K562 (cell line): ENCODE measurements around the gene SH3GLB2. TPM values are rescaled to one million over a fixed set of nuclear protein-coding genes. Genes with fewer than 3 reads are reported as not detected.
A peak's percentile ranks its signal among the peaks of the same experiment; 100 is the strongest.

Experiments
- CBFB ChIP-seq: sonication (generic); formaldehyde crosslinking; IDR thresholded peaks from 2 replicates; pipeline ENCODE4 v1.4.0; 2020; ENCODE audit warnings: mild to moderate bottlenecking, missing genetic modification reagents
- CHD4 ChIP-seq: fragments of 200-600 bp; sonication (generic); IDR thresholded peaks from 3 replicates; pipeline ENCODE4 v1.6.1; 2012; ENCODE audit warnings: low read depth, mild to moderate bottlenecking, mixed read lengths, low read length, inconsistent platforms; ENCODE audit not compliant: insufficient read depth, insufficient replicate concordance, poor library complexity, severe bottlenecking
- DPF2 ChIP-seq: fragments of 450-650 bp; IDR thresholded peaks from 2 replicates; pipeline ENCODE4 v1.6.1; 2016
- GATAD2A ChIP-seq: fragments of 450-650 bp; IDR thresholded peaks from 2 replicates; pipeline ENCODE4 v1.6.1; 2017
- ID3 ChIP-seq, 2 experiments: fragments of 250-450 bp in 1 of 2; fragments of 450-650 bp in 1 of 2; sonication (Bioruptor Pico) in 1 of 2; IDR thresholded peaks; 2 replicates each; pipeline versions ENCODE4 v1.6.1 to v1.8.0; 2016 to 2021; ENCODE audit warnings: mild to moderate bottlenecking in 2 of 2, moderate library complexity in 2 of 2, missing compliant biosample characterization in 1 of 2, missing genetic modification characterization in 1 of 2
- NEUROD1 ChIP-seq: fragments of 150-350 bp; IDR thresholded peaks from 2 replicates; pipeline ENCODE4 v1.6.1; 2014; ENCODE audit warnings: borderline replicate concordance, low read length, low read depth; ENCODE audit not compliant: partially characterized antibody
- NFE2 ChIP-seq: IDR thresholded peaks from 2 replicates; pipeline ENCODE4 v1.6.1; 2014; ENCODE audit warnings: antibody characterized with exemption, low read depth
- PCBP1 ChIP-seq: fragments of 200-400 bp; formaldehyde crosslinking; IDR thresholded peaks from 2 replicates; pipeline ENCODE4 v1.6.1; 2018; ENCODE audit warnings: mild to moderate bottlenecking, low read depth, low read length; ENCODE audit not compliant: poor library complexity, severe bottlenecking
- RBM22 ChIP-seq: fragments of 200-400 bp; formaldehyde crosslinking; IDR thresholded peaks from 2 replicates; pipeline ENCODE4 v1.6.1; 2018; ENCODE audit warnings: low read length, low read depth; ENCODE audit not compliant: poor library complexity, severe bottlenecking
- RBM39 ChIP-seq: fragments of 200-400 bp; formaldehyde crosslinking; optimal IDR thresholded peaks from 2 replicates; pipeline ENCODE3; 2018; ENCODE audit warnings: low read depth, low read length
- SMAD2 ChIP-seq: fragments of 150-350 bp; IDR thresholded peaks from 2 replicates; pipeline ENCODE4 v1.6.1; 2014; ENCODE audit warnings: low read depth, mild to moderate bottlenecking, low read length
- SMAD4 ChIP-seq: fragments of 250-450 bp; sonication (Bioruptor Pico); conservative IDR thresholded peaks from 2 replicates; pipeline ENCODE4 v1.8.0; 2021; ENCODE audit warnings: inconsistent platforms, mild to moderate bottlenecking, moderate library complexity
- SOX6 ChIP-seq: fragments of 450-650 bp; IDR thresholded peaks from 2 replicates; pipeline ENCODE4 v1.6.1; 2014; ENCODE audit warnings: mild to moderate bottlenecking
- SP2 ChIP-seq: IDR thresholded peaks from 2 replicates; pipeline ENCODE4 v1.6.1; 2011; ENCODE audit warnings: mild to moderate bottlenecking, low read depth, low read length, moderate library complexity; ENCODE audit not compliant: poor library complexity, severe bottlenecking; ENCODE audit errors: extremely low read depth
- SRF ChIP-seq, 2 experiments: fragments of 250-450, 450-650 bp in 1 of 2; sonication (Bioruptor Pico) in 1 of 2; sonication (generic) in 1 of 2; formaldehyde crosslinking; IDR thresholded peaks; 2 replicates each; pipeline versions ENCODE4 v1.5.0 to v1.5.1; 2020 to 2022; ENCODE audit warnings: mild to moderate bottlenecking in 1 of 2, missing genetic modification reagents in 1 of 2
- TBL1XR1 ChIP-seq, 2 experiments: IDR thresholded peaks; 2 replicates each; pipeline ENCODE4 v1.6.1; 2012; ENCODE audit warnings: improper control_type of control experiment in 2 of 2, low read length in 2 of 2, mild to moderate bottlenecking in 1 of 2
- TBP ChIP-seq: optimal IDR thresholded peaks from 2 replicates; pipeline ENCODE3; 2011; ENCODE audit warnings: low read depth, low read length, improper control_type of control experiment
- TCF3 ChIP-seq: sonication (generic); formaldehyde crosslinking; IDR thresholded peaks from 2 replicates; pipeline ENCODE4 v1.4.0; 2020; ENCODE audit warnings: mild to moderate bottlenecking, missing genetic modification reagents
- TEAD4 ChIP-seq, 2 experiments: sonication (generic) in 1 of 2; formaldehyde crosslinking in 1 of 2; IDR thresholded peaks; 2 replicates each; pipeline versions ENCODE4 v1.6.1 to v1.8.0; 2012 to 2022; ENCODE audit warnings: borderline replicate concordance in 1 of 2, inconsistent platforms in 1 of 2, low read length in 1 of 2, mild to moderate bottlenecking in 1 of 2, missing genetic modification reagents in 1 of 2
- TRIM24 ChIP-seq, 2 experiments: fragments of 450-650 bp; IDR thresholded peaks; 2 replicates each; pipeline ENCODE4 v1.6.1; 2016
- XRCC5 ChIP-seq: fragments of 200-400 bp; formaldehyde crosslinking; IDR thresholded peaks from 2 replicates; pipeline ENCODE4 v1.6.1; 2017; ENCODE audit warnings: low read depth, mild to moderate bottlenecking, low read length
- ZBTB7A ChIP-seq: IDR thresholded peaks from 2 replicates; pipeline ENCODE4 v1.6.1; 2011; ENCODE audit warnings: low read depth, mild to moderate bottlenecking, low read length, moderate library complexity, borderline replicate concordance; ENCODE audit not compliant: control insufficient read depth
- ZNF121 ChIP-seq: sonication (generic); formaldehyde crosslinking; conservative IDR thresholded peaks from 2 replicates; pipeline ENCODE4 v1.8.0; 2022; ENCODE audit warnings: missing genetic modification reagents
- polyA plus RNA-seq, 8 experiments: library from polyadenylated mRNA; depleted of rRNA in 4 of 8; stranded (reverse) in 5 of 8; unstranded in 3 of 8; fragments of >200 nt; fragmentation: Nextera tagmentation in 2 of 8; fragmentation: Illumina TruSeq in 1 of 8; extraction: Ambion mirVana in 2 of 8; extraction: Trizol in 1 of 8; gene quantifications; 2 replicates each; pipeline versions ENCODE4 v1.2.1 to v1.2.3, GENCODE V29; 2011 to 2014; ENCODE audit warnings: inconsistent platforms in 1 of 8, missing spikeins in 1 of 8
- total RNA-seq, 7 experiments: library from RNA; depleted of rRNA in 6 of 7; stranded (reverse); fragments of >200 nt in 6 of 7; fragmentation: Illumina TruSeq in 2 of 7; extraction: Trizol in 2 of 7; gene quantifications; 2 replicates each; pipeline versions ENCODE4 v1.2.1 to v1.2.3, GENCODE V29; 2011 to 2021; ENCODE audit warnings: low replicate concordance in 1 of 7
- TF ChIP-seq, protein P1 (sequence below): fragments of 450-650 bp; formaldehyde crosslinking; IDR thresholded peaks from 2 replicates; pipeline ENCODE4 v1.4.0; 2020; ENCODE audit warnings: mild to moderate bottlenecking, moderate library complexity

Gene SH3GLB2
- total and polyA plus RNA-seq, 9 of the 15 experiments (the other 6 are each of a cell fraction or from before 2014, with no cell fraction given): 0.20 to 118 (median 58.8) TPM

- TF ChIP-seq RBM22: no peak
- TF ChIP-seq GATAD2A: no peak
- peak; percentile 63 for TF ChIP-seq PCBP1
- peak; percentile 46 for TF ChIP-seq ZNF121
- TF ChIP-seq XRCC5: peak; percentile 88
- TF ChIP-seq TEAD4 (IDR thresholded peaks at IDR 0.05; ENCODE audit: low read length): peak; percentile 79
- TF ChIP-seq TEAD4 (CRISPR knock-in tag; IDR thresholded peaks at IDR 0.05; ENCODE audit: borderline replicate concordance): no peak
- TF ChIP-seq, protein P1, sequence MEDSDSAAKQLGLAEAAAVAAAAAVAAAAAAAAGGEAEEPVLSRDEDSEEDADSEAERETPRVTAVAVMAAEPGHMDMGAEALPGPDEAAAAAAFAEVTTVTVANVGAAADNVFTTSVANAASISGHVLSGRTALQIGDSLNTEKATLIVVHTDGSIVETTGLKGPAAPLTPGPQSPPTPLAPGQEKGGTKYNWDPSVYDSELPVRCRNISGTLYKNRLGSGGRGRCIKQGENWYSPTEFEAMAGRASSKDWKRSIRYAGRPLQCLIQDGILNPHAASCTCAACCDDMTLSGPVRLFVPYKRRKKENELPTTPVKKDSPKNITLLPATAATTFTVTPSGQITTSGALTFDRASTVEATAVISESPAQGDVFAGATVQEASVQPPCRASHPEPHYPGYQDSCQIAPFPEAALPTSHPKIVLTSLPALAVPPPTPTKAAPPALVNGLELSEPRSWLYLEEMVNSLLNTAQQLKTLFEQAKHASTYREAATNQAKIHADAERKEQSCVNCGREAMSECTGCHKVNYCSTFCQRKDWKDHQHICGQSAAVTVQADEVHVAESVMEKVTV (CRISPR knock-in tag): no peak
- TF ChIP-seq SOX6: peak; percentile 81
- peak; percentile 77 for TF ChIP-seq NEUROD1
- TF ChIP-seq RBM39: peak; percentile 70
- TF ChIP-seq TRIM24 (IDR thresholded peaks at IDR 0.05): peak; percentile 58 to 73; a peak in 3 of 4 replicates
- TF ChIP-seq TCF3: peak; percentile 90
- TF ChIP-seq DPF2: peak; percentile 93
- TF ChIP-seq ID3 (CRISPR knock-in tag; IDR thresholded peaks at IDR 0.05): no peak
- TF ChIP-seq ID3 (tag; IDR thresholded peaks at IDR 0.05): peak; percentile 63; the same call in 1 of the 2 replicates
- TF ChIP-seq SP2: no peak
- TF ChIP-seq TBL1XR1 (IDR thresholded peaks at IDR 0.05; ENCODE audit: low read length in 2 of 2): peak in 1 of 2 experiments; percentile 56; a peak in 2 of 4 replicates
- no peak for TF ChIP-seq NFE2
- TF ChIP-seq TBP: peak; percentile 18
- TF ChIP-seq ZBTB7A: peak; percentile 47; the same call in 1 of the 2 replicates
- peak; percentile 77 for TF ChIP-seq CHD4
- TF ChIP-seq CBFB: peak; percentile 82; the same call in 1 of the 2 replicates
- peak; percentile 64; the same call in 1 of the 2 replicates for TF ChIP-seq SMAD4 (CRISPR knock-in tag)
- TF ChIP-seq SMAD2: no peak
- TF ChIP-seq SRF (CRISPR knock-in tag; IDR thresholded peaks at IDR 0.05): 0 out of 4 replicates have a peak, but pooled peaks of 1 of the 2 experiments have one; percentile 21
Measured at GRCh38 chr9:129023036-129023907, 4.9 kb downstream of the SH3GLB2 start (continued).
